ENCODE measurements around the gene FBXO10. TPM values are rescaled to one million over a fixed set of nuclear protein-coding genes. Genes with fewer than 3 reads are reported as not detected.

Gene FBXO10
- total RNA-seq, 2 donors from 2014 or later: 2.6 to 6.6 TPM

DNA sequence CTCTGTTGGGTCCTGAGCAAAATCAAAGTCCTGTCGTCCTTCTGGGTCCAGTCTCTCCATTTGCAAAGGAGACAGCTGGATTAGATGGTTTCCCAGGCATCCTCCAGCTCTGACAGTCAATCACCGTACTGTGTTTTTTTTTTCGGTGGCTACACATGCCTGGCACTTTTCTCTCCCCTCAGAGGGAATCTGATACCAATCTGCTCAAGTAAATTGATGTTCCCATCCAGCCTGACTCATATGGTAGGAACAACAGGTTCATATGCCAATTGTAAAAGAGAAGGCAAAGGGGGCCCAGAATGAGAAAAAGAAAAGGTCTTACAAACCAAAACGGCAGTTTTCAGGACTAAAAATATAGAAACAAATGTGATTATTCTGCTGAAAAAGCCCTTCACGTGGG lies 1.2 kb downstream of the FBXO10 start:
- Mint-ChIP-seq H3K27me3 (no peaks in the 10 kb centered on the region), H3K4me3 (peak overlapping the region; percentile 85), H3K27ac (no peak overlapping the region), H3K4me1 (peaks cover 29% of the 10 kb centered on the region), H3K36me3 (ENCODE audit: low read depth) (no peaks in the 10 kb centered on the region)
- no peaks in the 10 kb centered on the region for H3K9me3 ChIP-seq (ENCODE audit: control insufficient read depth, low read length, poor library complexity, severe bottlenecking)
- ATAC-seq (no peak), DNase-seq (no peak)

DNA sequence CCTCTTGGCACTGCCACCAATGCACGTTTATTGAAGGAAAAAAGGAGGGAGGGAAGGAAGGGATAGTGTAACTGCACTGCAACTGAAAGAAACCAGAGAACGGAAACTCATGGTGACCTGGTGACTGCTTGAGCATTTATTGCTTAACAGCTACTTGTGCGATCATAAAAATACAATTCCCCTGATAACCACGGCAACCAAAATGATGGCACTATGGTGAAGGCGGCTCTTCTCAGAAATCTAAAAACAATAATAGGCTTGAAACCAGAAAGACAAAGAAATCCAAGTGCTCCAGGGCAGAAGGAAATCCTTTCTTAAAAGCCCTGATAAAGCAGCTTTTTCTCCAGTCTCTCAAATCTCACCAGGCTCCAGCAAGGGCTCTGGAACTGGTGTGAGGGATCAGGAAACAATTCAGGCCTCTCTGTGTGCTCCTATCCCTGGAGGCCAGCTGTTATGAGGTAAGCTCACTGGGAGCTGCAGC lies 1.9 kb downstream of the FBXO10 start:
- no peaks in the 10 kb centered on the region for H3K36me3 Mint-ChIP-seq (ENCODE audit: low read depth)
- no peak overlapping the region for H3K4me3 Mint-ChIP-seq
- no peak for DNase-seq
- no peaks in the 10 kb centered on the region for H3K9me3 ChIP-seq (ENCODE audit: control insufficient read depth, low read length, poor library complexity, severe bottlenecking)
- no peak for ATAC-seq
- peaks cover 29% of the 10 kb centered on the region for H3K4me1 Mint-ChIP-seq
- H3K27me3 Mint-ChIP-seq: no peaks in the 10 kb centered on the region
- no peak overlapping the region for H3K27ac Mint-ChIP-seq

DNA sequence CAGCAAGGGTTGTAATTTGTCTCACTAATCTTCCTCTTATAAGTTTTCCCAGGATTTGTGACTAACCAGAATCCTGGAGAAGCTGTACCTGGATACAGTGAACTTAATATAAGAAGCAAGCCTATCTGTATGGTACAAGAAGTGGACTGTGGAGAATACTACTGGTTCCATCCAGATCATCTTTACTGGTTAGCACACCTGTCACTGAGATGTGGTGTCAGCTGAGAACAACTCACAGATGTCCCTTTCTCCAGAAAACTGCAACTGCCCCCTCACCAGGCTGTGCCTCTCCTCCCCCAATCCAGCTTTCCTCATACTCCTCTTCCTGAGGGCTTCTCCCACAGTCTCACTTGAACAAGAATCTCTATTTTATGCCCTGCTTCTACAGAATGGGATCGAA lies 4.9 kb downstream of the FBXO10 start:
- DNase-seq: no peak
- ATAC-seq: no peak
- H3K9me3 ChIP-seq (ENCODE audit: control insufficient read depth, low read length, poor library complexity, severe bottlenecking): no peaks in the 10 kb centered on the region
- peaks cover 17% of the 10 kb centered on the region for H3K4me1 Mint-ChIP-seq
- H3K27ac Mint-ChIP-seq: no peak overlapping the region
- peaks cover 2% of the 10 kb centered on the region for H3K36me3 Mint-ChIP-seq (ENCODE audit: low read depth)
- no peaks in the 10 kb centered on the region for H3K27me3 Mint-ChIP-seq
- H3K4me3 Mint-ChIP-seq: no peak overlapping the region

DNA sequence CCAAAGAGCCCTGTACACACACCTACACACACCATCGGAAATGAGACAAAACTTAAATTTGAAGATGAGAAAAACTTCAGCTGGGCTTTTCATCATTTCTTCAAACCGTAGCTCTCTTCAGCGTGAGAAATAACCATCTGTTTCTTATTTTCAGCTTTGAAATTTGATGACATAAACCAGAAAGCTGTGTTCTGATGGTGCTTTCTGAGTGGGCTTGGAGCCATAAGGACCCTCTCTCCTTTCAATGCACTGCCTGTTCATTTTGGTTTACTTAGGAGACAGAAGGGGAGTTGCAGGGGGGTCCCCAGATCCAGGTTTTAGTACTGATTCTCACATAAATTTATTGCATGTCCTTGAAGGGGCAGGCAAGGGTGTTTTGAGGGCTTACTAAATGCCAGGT lies 9.5 kb downstream of the FBXO10 start:
- Mint-ChIP-seq H3K27me3 (no peaks in the 10 kb centered on the region), H3K27ac (no peak overlapping the region), H3K4me1 (peaks cover 5% of the 10 kb centered on the region), H3K36me3 (ENCODE audit: low read depth) (peaks cover 2% of the 10 kb centered on the region), H3K4me3 (no peak overlapping the region)
- H3K9me3 ChIP-seq (ENCODE audit: control insufficient read depth, low read length, poor library complexity, severe bottlenecking): no peaks in the 10 kb centered on the region
- ATAC-seq: no peak
- DNase-seq: no peak

DNA sequence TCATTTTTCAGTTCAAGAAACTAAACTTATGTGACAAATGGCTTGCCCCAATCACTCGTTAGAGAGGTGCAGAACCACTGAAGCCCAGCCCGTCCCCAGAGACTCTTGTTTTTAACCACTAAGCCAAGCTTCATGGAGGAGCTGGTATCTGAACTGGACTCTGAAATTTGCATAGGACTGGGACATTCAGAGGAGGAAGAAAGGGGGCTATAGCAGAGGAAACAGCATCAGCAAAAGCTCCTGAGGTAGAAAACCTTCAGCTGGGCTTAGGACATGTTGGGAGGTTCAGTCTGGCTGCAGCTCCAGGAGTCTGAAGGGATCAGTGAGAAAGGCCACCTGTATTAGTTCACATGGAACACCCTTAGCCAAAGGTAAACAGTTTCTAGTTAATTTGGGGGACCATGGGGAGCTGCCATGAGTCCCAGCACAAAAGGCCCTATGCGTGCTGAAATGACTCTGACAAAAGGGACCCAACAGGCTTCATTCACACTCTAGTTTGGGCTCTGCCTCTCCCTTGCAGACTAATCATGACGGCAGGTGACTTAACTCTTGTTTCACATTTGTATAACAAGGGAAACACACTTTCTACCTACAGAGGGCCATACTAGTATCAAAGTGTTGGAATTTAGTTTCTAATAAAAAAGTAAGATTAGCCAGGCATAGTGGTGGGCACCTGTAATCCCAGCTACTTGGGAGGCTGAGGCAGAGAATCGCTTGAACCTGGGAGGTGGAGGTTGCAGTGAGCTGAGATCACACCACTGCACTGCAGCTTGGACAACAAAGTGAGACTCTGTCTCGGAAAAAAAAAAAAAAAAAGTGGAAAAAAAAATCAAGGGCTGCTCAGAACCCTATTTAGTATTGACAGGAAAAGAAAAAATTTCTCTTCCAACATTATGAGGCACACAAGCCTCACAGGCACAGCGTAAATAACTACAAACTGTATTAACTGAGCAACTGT lies 10.2 kb downstream of the FBXO10 start:
- H3K27me3 Mint-ChIP-seq: no peaks in the 10 kb centered on the region
- no peak overlapping the region for H3K27ac Mint-ChIP-seq
- DNase-seq: no peak
- peaks cover 2% of the 10 kb centered on the region for H3K36me3 Mint-ChIP-seq (ENCODE audit: low read depth)
- peaks cover 5% of the 10 kb centered on the region for H3K4me1 Mint-ChIP-seq
- ATAC-seq: peak; percentile 33
- H3K4me3 Mint-ChIP-seq: no peak overlapping the region
- no peaks in the 10 kb centered on the region for H3K9me3 ChIP-seq (ENCODE audit: control insufficient read depth, low read length, poor library complexity, severe bottlenecking)

DNA sequence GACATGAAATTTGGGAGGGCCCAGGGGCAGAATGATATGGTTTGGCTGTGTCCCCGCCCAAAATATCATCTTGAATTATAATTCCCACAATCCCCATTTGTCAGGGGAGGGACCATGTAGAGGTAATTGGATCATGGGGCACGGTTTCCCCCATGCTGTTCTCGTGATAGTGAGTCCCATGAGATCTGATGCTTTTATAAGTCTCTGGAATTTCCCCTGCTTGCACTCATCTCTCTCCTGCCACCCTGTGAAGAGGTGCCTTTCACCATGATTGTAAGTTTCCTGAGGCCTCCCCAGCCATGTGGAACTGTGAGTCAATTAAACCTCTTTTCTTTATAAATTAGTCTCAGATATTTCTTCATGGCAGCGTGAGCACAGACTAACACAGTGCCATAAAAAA lies 11.3 kb downstream of the FBXO10 start:
- DNase-seq (no peak), ATAC-seq (no peak)
- no peaks in the 10 kb centered on the region for H3K27me3 Mint-ChIP-seq
- peaks cover 2% of the 10 kb centered on the region for H3K36me3 Mint-ChIP-seq (ENCODE audit: low read depth)
- H3K4me3 Mint-ChIP-seq: no peak overlapping the region
- H3K4me1 Mint-ChIP-seq: peaks cover 3% of the 10 kb centered on the region
- no peak overlapping the region for H3K27ac Mint-ChIP-seq
- no peaks in the 10 kb centered on the region for H3K9me3 ChIP-seq (ENCODE audit: control insufficient read depth, low read length, poor library complexity, severe bottlenecking)

DNA sequence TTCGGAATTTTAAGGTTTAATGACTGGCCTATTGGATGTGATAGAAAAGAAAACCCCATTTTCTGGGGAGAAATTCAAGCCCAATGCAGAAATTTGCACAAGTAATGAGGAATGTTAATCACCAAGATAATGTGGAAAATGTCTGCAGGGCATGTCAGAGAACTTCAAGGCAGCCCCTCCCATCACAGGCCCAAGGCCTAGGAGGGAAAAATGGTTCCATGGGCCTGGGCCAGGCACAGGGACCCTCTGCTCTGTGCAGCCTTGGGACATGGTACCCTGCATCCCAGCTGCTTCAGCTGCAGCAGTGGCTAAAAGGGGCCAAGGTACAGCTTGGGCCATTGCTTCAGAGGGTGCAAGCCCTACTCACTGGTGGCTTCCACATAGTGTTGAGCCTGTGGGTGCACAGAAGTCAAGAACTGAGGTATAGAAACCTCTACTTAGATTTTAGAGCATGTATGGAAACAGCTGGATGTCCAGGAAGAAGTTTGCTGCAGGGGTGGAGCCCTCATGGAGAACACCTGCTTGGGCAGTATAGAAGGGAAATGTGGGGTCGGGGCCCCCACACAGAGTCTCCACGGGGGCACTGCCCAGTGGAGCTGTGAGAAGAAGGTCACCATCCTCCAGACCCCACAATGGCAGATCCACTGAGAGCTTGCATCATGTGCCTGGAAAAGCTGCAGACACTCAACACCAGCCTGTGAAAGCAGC lies 12.2 kb downstream of the FBXO10 start:
- Mint-ChIP-seq H3K27ac (no peak overlapping the region), H3K4me3 (no peak overlapping the region), H3K36me3 (ENCODE audit: low read depth) (peaks cover 2% of the 10 kb centered on the region), H3K4me1 (peaks cover 3% of the 10 kb centered on the region), H3K27me3 (no peaks in the 10 kb centered on the region)
- DNase-seq: no peak
- no peak for ATAC-seq
- H3K9me3 ChIP-seq (ENCODE audit: control insufficient read depth, low read length, poor library complexity, severe bottlenecking): no peaks in the 10 kb centered on the region

DNA sequence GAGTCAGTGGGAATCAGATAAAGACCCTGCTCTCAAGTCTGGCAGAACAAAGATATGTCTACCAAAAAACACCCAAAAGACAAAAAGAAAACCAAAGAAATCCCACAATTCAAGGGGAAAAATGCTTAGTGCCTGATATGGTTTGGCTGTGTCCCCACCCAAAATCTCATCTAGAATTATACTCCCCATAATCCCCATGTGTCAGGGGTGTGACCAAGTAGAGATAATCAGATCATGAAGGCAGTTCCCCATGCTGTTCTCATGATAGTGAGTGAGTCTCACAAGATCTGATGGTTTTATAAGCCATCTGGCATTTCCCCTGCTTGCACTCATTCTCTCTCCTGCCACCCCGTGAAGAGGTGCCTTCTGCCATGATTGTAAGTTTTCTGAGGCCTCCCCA lies 13.4 kb downstream of the FBXO10 start:
- ATAC-seq (no peak), DNase-seq (no peak)
- H3K27me3 Mint-ChIP-seq: no peaks in the 10 kb centered on the region
- no peak overlapping the region for H3K27ac Mint-ChIP-seq
- peaks cover 5% of the 10 kb centered on the region for H3K4me1 Mint-ChIP-seq
- H3K36me3 Mint-ChIP-seq (ENCODE audit: low read depth): no peaks in the 10 kb centered on the region
- no peak overlapping the region for H3K4me3 Mint-ChIP-seq
- H3K9me3 ChIP-seq (ENCODE audit: control insufficient read depth, low read length, poor library complexity, severe bottlenecking): no peaks in the 10 kb centered on the region

DNA sequence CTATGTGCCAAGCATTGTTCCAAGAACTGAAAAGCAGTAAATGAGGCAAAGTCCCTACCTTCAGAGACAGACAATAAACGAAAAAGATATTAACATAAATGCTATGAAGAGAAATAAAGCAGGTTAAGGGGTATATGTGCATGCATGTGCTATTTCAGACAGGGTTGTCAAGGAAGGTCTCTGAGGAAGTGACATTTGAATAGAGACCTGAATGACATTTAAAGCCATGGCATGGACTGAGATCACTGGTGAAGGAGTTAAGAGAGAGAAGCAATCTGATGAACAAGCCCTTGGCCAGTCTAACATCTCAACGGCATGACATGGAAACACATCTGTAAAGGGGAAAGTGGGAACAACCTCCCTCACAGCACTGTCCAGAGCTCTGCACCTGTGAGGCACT lies 14.5 kb downstream of the FBXO10 start:
- ATAC-seq (no peak), DNase-seq (no peak)
- peaks cover 3% of the 10 kb centered on the region for H3K36me3 Mint-ChIP-seq (ENCODE audit: low read depth)
- H3K9me3 ChIP-seq (ENCODE audit: control insufficient read depth, low read length, poor library complexity, severe bottlenecking): no peaks in the 10 kb centered on the region
- no peak overlapping the region for H3K27ac Mint-ChIP-seq
- H3K27me3 Mint-ChIP-seq: no peaks in the 10 kb centered on the region
- no peak overlapping the region for H3K4me3 Mint-ChIP-seq
- peaks cover 5% of the 10 kb centered on the region for H3K4me1 Mint-ChIP-seq

DNA sequence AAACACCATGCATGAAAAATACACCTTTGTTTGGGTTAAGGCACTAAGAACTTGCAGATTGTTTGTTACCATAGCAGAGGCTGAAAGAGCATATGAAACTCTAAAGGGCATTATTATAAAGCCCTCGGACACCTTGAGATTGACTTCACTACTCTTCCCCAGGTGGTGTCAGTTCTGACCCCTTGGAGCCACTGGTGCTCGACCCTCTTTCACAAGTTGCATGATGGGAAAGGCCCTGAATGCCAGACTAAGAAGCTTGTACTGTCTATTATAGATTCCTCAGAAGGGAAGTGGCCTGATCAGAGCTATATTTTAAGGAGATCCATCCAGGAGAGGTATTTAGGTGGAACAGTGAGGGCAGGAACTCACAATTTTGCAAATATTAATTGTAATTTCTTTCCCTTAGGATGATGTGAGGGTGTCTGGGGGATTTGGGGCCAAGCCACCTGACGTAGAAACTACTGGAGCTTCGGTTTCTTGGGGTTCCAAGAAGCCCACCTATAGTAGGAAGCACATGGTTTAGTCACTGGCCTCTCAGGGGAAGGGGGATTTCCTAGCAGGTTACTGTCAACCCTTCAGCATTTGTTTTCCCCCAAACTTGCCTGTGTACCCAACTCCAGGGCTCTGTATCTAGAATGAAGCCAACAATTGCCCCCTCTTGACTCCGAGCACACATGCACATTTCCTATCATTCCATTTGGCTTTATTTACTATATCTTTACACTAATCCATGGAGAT lies 16.2 kb downstream of the FBXO10 start:
- Mint-ChIP-seq H3K4me3 (no peak overlapping the region), H3K27me3 (no peaks in the 10 kb centered on the region), H3K4me1 (peaks cover 5% of the 10 kb centered on the region), H3K27ac (no peak overlapping the region), H3K36me3 (ENCODE audit: low read depth) (peaks cover 3% of the 10 kb centered on the region)
- DNase-seq (no peak), ATAC-seq (no peak)
- no peaks in the 10 kb centered on the region for H3K9me3 ChIP-seq (ENCODE audit: control insufficient read depth, low read length, poor library complexity, severe bottlenecking)

DNA sequence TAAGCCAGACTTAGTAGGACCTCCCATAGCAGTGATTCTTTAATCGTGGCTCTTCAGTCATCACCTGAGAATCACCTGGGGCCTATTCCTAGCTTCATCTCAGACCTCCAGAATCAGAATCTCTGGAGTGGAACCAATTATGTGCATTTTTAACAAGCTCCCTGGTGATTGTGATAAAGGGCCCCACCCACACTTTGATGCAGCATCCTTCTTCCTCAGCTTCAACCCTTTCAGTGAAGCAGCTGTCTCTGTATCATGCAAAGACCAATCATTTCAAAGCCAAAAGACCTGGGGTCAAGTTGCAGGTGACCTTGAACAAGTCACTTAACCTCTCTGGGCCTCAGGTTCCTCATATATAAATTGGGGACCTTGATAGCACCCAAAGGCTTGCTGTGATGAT lies 17.1 kb downstream of the FBXO10 start:
- H3K27ac Mint-ChIP-seq: no peak overlapping the region
- no peak for DNase-seq
- no peaks in the 10 kb centered on the region for H3K27me3 Mint-ChIP-seq
- no peak overlapping the region for H3K4me3 Mint-ChIP-seq
- peaks cover 3% of the 10 kb centered on the region for H3K36me3 Mint-ChIP-seq (ENCODE audit: low read depth)
- no peak for ATAC-seq
- no peaks in the 10 kb centered on the region for H3K9me3 ChIP-seq (ENCODE audit: control insufficient read depth, low read length, poor library complexity, severe bottlenecking)
- H3K4me1 Mint-ChIP-seq: peaks cover 5% of the 10 kb centered on the region

DNA sequence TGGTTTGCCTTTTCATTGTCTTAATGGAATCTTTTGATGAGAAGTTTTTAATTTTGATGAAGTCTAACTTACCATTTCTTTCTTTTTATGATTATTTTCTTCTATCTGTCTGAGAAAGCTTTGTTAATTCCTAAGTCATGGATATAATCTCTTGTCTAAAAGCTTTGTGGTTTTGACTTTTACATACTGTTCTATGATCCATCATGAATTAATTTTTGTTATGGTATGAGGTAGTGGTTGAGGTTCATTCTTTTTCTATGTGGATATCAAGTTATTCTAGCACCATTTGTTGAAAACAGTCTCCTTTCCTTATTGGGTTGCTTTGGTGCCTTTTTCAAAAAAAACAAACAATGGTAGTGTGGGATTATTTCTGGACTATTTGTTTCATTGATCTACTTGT lies 20.4 kb downstream of the FBXO10 start:
- H3K9me3 ChIP-seq (ENCODE audit: control insufficient read depth, low read length, poor library complexity, severe bottlenecking): no peaks in the 10 kb centered on the region
- peaks cover 3% of the 10 kb centered on the region for H3K36me3 Mint-ChIP-seq (ENCODE audit: low read depth)
- ATAC-seq (no peak), DNase-seq (no peak)
- H3K27ac Mint-ChIP-seq: no peak overlapping the region
- H3K27me3 Mint-ChIP-seq: no peaks in the 10 kb centered on the region
- no peak overlapping the region for H3K4me3 Mint-ChIP-seq
- peaks cover 5% of the 10 kb centered on the region for H3K4me1 Mint-ChIP-seq

DNA sequence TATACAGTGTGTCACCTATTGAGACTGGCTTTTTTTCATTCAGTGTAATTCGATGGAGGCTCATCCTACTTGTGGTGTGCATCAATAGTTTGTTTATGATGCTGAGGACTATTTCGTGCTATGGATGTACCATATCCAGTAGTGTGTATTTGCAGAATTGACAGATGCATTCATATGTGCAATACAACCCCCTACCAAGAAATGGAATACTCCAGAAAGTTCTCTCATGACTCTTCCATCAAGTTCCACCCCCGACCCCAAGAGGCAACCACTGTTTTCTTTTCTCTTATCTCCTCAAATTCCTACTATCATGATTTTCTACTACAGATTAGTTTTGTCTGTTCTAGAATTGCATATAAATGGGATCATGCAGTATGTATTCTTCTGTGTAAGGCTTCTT lies 21.9 kb downstream of the FBXO10 start:
- H3K9me3 ChIP-seq (ENCODE audit: control insufficient read depth, low read length, poor library complexity, severe bottlenecking): no peaks in the 10 kb centered on the region
- Mint-ChIP-seq H3K4me1 (peaks cover 10% of the 10 kb centered on the region), H3K4me3 (no peak overlapping the region), H3K27ac (no peak overlapping the region), H3K36me3 (ENCODE audit: low read depth) (peaks cover 3% of the 10 kb centered on the region), H3K27me3 (no peaks in the 10 kb centered on the region)
- ATAC-seq (no peak), DNase-seq (no peak)

Measured in T-helper 17 cell (primary cell).